Measurements from ENCODE around the gene ELF4. TPM values are rescaled to one million over a fixed set of nuclear protein-coding genes. Genes with fewer than 3 reads are reported as not detected.

Gene ELF4
- total and polyA plus RNA-seq, 2 experiments from 2014 or later, result 13.6 to 21.1 TPM

DNA sequence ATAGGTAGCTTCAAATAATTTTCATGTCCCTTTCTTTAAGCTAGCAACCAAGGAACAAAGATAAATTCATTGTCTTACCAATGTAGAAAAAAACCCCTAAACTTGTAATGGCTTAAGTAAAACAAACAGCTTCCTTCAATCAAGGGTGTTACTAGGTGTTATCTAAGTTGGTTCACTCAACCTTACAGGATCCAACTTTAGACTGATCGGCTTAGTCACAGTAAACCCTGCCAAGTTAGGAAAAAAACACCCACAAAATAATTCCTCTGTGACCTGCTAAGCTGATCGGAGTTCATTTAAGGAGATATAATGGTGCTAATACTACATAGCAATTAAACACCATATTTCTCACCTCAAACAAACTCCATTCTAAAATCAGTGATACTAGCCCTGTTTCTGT, 45.3 kb upstream of the ELF4 start:
- Histone ChIP-seq H2AFZ (no peak overlapping the region), H3K9me3 (ENCODE audit: low read depth) (no peaks in the 10 kb centered on the region), H3K4me1 (ENCODE audit: insufficient read depth) (no peaks in the 10 kb centered on the region), H3K9me2 (replicated peaks; ENCODE audit: insufficient read depth) (no peaks in the 10 kb centered on the region), H3K27ac (no peak overlapping the region), H4K20me1 (ENCODE audit: insufficient read depth, poor library complexity, severe bottlenecking) (no peaks in the 10 kb centered on the region), H3K4me3 (no peak overlapping the region), H3K79me2 (peaks cover 16% of the 10 kb centered on the region), H3K4me2 (no peak overlapping the region), H3K27me3 (no peaks in the 10 kb centered on the region), H3K36me3 (replicated peaks; ENCODE audit: insufficient read depth, low read depth) (no peaks in the 10 kb centered on the region)
- no peak for DNase-seq (ENCODE audit: low spot score)
- TF ChIP-seq, protein P1, sequence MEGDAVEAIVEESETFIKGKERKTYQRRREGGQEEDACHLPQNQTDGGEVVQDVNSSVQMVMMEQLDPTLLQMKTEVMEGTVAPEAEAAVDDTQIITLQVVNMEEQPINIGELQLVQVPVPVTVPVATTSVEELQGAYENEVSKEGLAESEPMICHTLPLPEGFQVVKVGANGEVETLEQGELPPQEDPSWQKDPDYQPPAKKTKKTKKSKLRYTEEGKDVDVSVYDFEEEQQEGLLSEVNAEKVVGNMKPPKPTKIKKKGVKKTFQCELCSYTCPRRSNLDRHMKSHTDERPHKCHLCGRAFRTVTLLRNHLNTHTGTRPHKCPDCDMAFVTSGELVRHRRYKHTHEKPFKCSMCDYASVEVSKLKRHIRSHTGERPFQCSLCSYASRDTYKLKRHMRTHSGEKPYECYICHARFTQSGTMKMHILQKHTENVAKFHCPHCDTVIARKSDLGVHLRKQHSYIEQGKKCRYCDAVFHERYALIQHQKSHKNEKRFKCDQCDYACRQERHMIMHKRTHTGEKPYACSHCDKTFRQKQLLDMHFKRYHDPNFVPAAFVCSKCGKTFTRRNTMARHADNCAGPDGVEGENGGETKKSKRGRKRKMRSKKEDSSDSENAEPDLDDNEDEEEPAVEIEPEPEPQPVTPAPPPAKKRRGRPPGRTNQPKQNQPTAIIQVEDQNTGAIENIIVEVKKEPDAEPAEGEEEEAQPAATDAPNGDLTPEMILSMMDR (IDR thresholded peaks at IDR 0.05; ENCODE audit: poor library complexity), result no peak
- TF ChIP-seq EZH2 (IDR thresholded peaks at IDR 0.05; ENCODE audit: borderline replicate concordance), result no peak
- no peak for TF ChIP-seq EZH2phosphoT487 (IDR thresholded peaks at IDR 0.05; ENCODE audit: low read depth, severe bottlenecking, unreplicated experiment)
- WGBS (ENCODE audit: low lambda C conversion rate, missing lambda C conversion rate), result 73% methylated on average over 2 of the region's 2 CpGs

DNA sequence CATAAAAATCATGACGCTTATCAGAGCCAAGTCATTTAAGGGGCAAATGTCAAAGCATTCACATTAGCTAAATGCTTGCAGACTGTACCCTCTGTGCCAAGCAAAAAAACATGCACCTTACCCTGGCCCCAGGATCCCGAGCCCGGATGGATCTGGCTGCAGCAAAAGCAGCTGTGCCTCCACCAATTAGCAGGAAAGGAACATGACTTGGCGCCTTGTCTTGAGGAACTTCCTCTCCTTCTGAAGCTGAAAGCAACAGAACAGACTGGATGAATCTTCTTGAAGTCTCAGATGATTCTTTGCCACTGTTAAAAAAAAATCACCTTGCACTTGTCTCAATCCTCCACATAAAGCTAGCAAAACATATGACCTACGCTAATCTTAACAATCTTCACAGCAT, 37.3 kb upstream of the ELF4 start:
- no peak for TF ChIP-seq EZH2phosphoT487 (IDR thresholded peaks at IDR 0.05; ENCODE audit: low read depth, severe bottlenecking, unreplicated experiment)
- TF ChIP-seq EZH2 (IDR thresholded peaks at IDR 0.05; ENCODE audit: borderline replicate concordance), result no peak
- TF ChIP-seq, protein P1 (IDR thresholded peaks at IDR 0.05; ENCODE audit: poor library complexity), result no peak
- no peak for DNase-seq (ENCODE audit: low spot score)
- H3K27ac ChIP-seq, result no peak overlapping the region
- H3K36me3 ChIP-seq (replicated peaks; ENCODE audit: insufficient read depth, low read depth), result no peaks in the 10 kb centered on the region
- no peaks in the 10 kb centered on the region for H3K4me1 ChIP-seq (ENCODE audit: insufficient read depth)
- no peak overlapping the region for H2AFZ ChIP-seq
- no peaks in the 10 kb centered on the region for H4K20me1 ChIP-seq (ENCODE audit: insufficient read depth, poor library complexity, severe bottlenecking)
- H3K9me3 ChIP-seq (ENCODE audit: low read depth), result no peaks in the 10 kb centered on the region
- no peaks in the 10 kb centered on the region for H3K27me3 ChIP-seq
- H3K79me2 ChIP-seq, result no peaks in the 10 kb centered on the region
- no peak overlapping the region for H3K4me2 ChIP-seq
- no peaks in the 10 kb centered on the region for H3K9me2 ChIP-seq (replicated peaks; ENCODE audit: insufficient read depth)
- WGBS (ENCODE audit: low lambda C conversion rate, missing lambda C conversion rate), result 75% methylated on average over 5 of the region's 5 CpGs
- H3K4me3 ChIP-seq, result no peak overlapping the region

DNA sequence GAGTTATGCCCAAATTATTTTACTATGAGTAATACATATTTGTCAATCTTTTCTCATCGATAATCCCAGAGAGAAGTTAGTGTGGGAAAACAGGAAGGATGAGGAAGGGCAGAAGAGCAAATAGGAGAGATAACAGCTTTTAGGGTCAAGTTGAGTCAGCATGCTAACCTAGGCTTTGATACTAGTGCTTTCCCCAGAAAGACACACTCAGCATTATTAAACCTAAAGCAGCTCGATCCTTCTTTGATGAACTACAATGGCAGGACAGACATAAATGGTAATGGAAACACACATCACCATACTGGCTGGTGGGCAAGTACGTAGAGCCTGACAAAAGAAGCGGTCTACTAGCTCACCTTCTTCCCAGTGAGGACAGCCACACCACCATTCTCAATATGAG, 34.8 kb upstream of the ELF4 start:
- H3K36me3 ChIP-seq (replicated peaks; ENCODE audit: insufficient read depth, low read depth), result no peaks in the 10 kb centered on the region
- TF ChIP-seq EZH2 (IDR thresholded peaks at IDR 0.05; ENCODE audit: borderline replicate concordance) (no peak), EZH2phosphoT487 (IDR thresholded peaks at IDR 0.05; ENCODE audit: low read depth, severe bottlenecking, unreplicated experiment) (no peak)
- TF ChIP-seq, protein P1 (IDR thresholded peaks at IDR 0.05; ENCODE audit: poor library complexity), result no peak
- no peaks in the 10 kb centered on the region for H3K27me3 ChIP-seq
- H3K79me2 ChIP-seq, result no peaks in the 10 kb centered on the region
- no peak overlapping the region for H3K4me2 ChIP-seq
- no peaks in the 10 kb centered on the region for H3K9me2 ChIP-seq (replicated peaks; ENCODE audit: insufficient read depth)
- WGBS (ENCODE audit: low lambda C conversion rate, missing lambda C conversion rate), result 84% methylated on average over 4 of the region's 4 CpGs
- no peaks in the 10 kb centered on the region for H3K4me1 ChIP-seq (ENCODE audit: insufficient read depth)
- no peak for DNase-seq (ENCODE audit: low spot score)
- H2AFZ ChIP-seq, result no peak overlapping the region
- no peaks in the 10 kb centered on the region for H4K20me1 ChIP-seq (ENCODE audit: insufficient read depth, poor library complexity, severe bottlenecking)
- no peaks in the 10 kb centered on the region for H3K9me3 ChIP-seq (ENCODE audit: low read depth)
- H3K4me3 ChIP-seq, result no peak overlapping the region
- no peak overlapping the region for H3K27ac ChIP-seq

DNA sequence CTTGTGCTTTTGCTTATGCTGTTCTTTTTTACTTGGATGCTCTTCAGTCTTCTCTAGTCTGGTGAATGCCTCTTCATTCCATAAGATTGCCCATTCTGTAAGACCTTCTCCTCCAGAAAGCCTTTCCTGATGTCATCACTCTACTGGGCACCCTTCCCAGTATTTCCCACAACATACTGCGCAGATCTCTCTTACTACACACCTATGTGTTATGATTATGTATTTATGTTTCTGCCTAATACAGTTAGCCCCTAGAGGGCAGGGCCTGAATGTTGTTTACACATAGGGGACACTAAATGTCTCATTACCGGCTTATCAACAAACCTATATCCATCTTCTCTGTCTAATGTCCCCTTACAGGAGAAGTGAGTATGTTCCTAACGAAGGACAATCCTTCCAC, 34.2 kb upstream of the ELF4 start:
- Histone ChIP-seq H2AFZ (no peak overlapping the region), H3K36me3 (replicated peaks; ENCODE audit: insufficient read depth, low read depth) (no peaks in the 10 kb centered on the region), H3K4me2 (no peak overlapping the region), H3K79me2 (no peaks in the 10 kb centered on the region), H3K27me3 (no peaks in the 10 kb centered on the region), H3K27ac (no peak overlapping the region), H4K20me1 (ENCODE audit: insufficient read depth, poor library complexity, severe bottlenecking) (no peaks in the 10 kb centered on the region), H3K9me2 (replicated peaks; ENCODE audit: insufficient read depth) (no peaks in the 10 kb centered on the region), H3K9me3 (ENCODE audit: low read depth) (no peaks in the 10 kb centered on the region), H3K4me3 (no peak overlapping the region), H3K4me1 (ENCODE audit: insufficient read depth) (no peaks in the 10 kb centered on the region)
- TF ChIP-seq EZH2 (IDR thresholded peaks at IDR 0.05; ENCODE audit: borderline replicate concordance), result no peak
- TF ChIP-seq, protein P1 (IDR thresholded peaks at IDR 0.05; ENCODE audit: poor library complexity), result no peak
- TF ChIP-seq EZH2phosphoT487 (IDR thresholded peaks at IDR 0.05; ENCODE audit: low read depth, severe bottlenecking, unreplicated experiment), result no peak
- whole genome bisulfite sequencing (ENCODE audit: low lambda C conversion rate, missing lambda C conversion rate), result 71% methylated on average over 3 of the region's 3 CpGs
- DNase-seq (ENCODE audit: low spot score), result no peak

Measured in hepatocyte (in vitro differentiated cells).